HL-60 (cell line): ENCODE results near the gene LTBP3.

Experiments
- CTCF ChIP-seq: IDR thresholded peaks from one replicate; pipeline ENCODE4 v1.5.1; 2011; ENCODE audit warnings: low read length, control low read depth, inconsistent platforms; ENCODE audit not compliant: insufficient read depth
- GABPA ChIP-seq: IDR thresholded peaks from 2 replicates; pipeline ENCODE4 v1.6.1; 2012; ENCODE audit warnings: low read depth
- POLR2AphosphoS5 ChIP-seq: IDR thresholded peaks from 2 replicates; pipeline ENCODE4 v1.6.1; 2012; ENCODE audit warnings: low read depth
- REST ChIP-seq: IDR thresholded peaks from 2 replicates; pipeline ENCODE4 v1.6.1; 2012; ENCODE audit warnings: low read depth; ENCODE audit not compliant: insufficient replicate concordance

- TF ChIP-seq CTCF (no peak), REST (no peak), POLR2AphosphoS5 (no peak; the same call in 1 of the 2 replicates), GABPA (no peak)
Measured at GRCh38 chr11:65503368-65503948, 54.7 kb downstream of the LTBP3 start.
